HPDE6-E6E7 (cell line): Measurements from ENCODE around the gene TLX2.
"Not testable (repeated sequence)": the region's sequence is repeated elsewhere in the genome, so short reads cannot be mapped to it uniquely, and the experiment has no call there.

Source experiments
- DNase-seq: peaks from one replicate; pipeline ENCODE4 v3.0.0; 2011; ENCODE audit warnings: missing footprints; ENCODE audit errors: extremely low spot score

TLX2 gene

GRCh38 chr2:74554820-74555531 lies 40.7 kb downstream of the TLX2 start:
- no peak for DNase-seq

- DNase-seq = no peak
Measured at GRCh38 chr2:74555610-74556103, 41.4 kb downstream of the TLX2 start.

GRCh38 chr2:74556159-74556558 lies 41.9 kb downstream of the TLX2 start:
- no peak for DNase-seq

GRCh38 chr2:74556831-74557370 lies 42.7 kb downstream of the TLX2 start:
- no peak for DNase-seq

GRCh38 chr2:74558284-74559230 lies 44.3 kb downstream of the TLX2 start:
- DNase-seq = no peak

- no peak for DNase-seq
Measured at GRCh38 chr2:74559912-74560311, 45.7 kb downstream of the TLX2 start.

- DNase-seq = no peak
Measured at GRCh38 chr2:74560591-74560990, 46.3 kb downstream of the TLX2 start.

- not testable (repeated sequence) for DNase-seq
Measured at GRCh38 chr2:74561022-74561421, 46.8 kb downstream of the TLX2 start.

- DNase-seq = no peak
Measured at GRCh38 chr2:74562126-74562775, 48.0 kb downstream of the TLX2 start.

- DNase-seq = no peak
Measured at GRCh38 chr2:74564222-74564621, 50.0 kb downstream of the TLX2 start.

- no peak for DNase-seq
Measured at GRCh38 chr2:74566076-74566753, 52.0 kb downstream of the TLX2 start.

GRCh38 chr2:74566754-74567085 lies 52.5 kb downstream of the TLX2 start:
- no peak for DNase-seq
